Activated T-cell treated with anti-CD3 and anti-CD28 coated beads, Interleukin-2, amount 50 U/mL, for 48 hours (primary cell): ENCODE results near the gene TYMP.
"Not testable (repeated sequence)": the region's sequence is repeated elsewhere in the genome, so short reads cannot be mapped to it uniquely, and the experiment has no call there.

Experiments used
- DNase-seq, 2 experiments: peaks; one replicate each; pipeline ENCODE4 v3.0.0-alpha.2; 2020

TYMP gene

DNA sequence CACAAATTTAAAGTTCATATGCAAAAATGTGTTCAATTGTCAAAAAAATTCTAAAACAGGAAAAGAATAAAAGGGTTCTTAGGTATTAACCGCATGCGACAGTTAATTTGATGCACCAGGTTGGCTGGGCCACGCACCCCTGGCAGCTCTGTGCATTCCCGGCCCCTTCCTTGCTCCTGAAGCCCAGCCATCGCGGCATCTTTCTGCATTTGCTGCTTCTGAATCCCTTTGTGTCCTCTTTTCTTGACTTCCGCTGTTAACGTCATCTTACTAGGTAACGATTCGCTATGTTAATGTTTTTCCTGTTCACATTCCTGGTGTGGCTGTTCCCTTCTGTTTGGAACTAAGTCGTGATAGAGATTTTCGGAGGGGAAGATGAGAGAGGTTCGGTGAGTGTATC lies 8.0 kb upstream of the TYMP start:
- DNase-seq: no peak

DNA sequence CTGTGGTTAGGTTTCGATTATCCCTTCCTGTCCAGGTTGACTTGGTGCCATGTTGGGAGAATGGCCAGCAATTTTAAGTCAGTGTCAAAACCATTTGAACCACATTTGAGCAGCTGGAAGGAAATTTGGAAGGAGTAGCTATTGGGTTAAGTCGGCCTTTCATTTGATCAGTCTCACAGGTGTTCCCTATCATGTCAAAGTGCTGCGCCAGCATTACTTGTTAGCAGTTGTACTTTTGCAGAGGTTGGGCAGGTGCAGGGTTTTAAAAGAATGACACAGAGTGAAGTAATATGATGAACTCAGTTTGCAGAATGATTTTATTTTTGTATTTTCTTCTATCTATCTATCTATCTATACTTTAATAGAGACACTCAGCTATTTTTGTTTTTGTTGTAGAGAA lies 6.4 kb upstream of the TYMP start:
- no peak for DNase-seq

DNA sequence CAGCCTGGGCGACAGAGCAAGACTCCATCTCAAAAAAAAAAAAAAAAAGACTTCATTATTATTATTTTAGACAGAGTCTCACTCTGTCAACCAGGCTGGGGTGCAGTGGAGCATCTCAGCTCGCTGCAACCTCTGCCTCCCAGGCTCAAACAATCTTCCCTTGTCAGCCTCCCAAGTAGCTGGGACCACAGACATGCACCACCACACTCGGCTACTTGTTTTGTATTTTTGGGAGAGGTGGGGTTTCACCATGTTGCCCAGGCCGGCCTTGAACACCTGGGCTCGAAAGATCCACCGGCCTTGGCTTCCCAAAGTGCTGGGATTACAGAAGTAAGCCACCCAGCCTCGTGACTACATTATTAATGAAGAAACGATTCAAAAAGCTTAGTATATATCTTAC lies 5.3 kb upstream of the TYMP start:
- no peak for DNase-seq

DNA sequence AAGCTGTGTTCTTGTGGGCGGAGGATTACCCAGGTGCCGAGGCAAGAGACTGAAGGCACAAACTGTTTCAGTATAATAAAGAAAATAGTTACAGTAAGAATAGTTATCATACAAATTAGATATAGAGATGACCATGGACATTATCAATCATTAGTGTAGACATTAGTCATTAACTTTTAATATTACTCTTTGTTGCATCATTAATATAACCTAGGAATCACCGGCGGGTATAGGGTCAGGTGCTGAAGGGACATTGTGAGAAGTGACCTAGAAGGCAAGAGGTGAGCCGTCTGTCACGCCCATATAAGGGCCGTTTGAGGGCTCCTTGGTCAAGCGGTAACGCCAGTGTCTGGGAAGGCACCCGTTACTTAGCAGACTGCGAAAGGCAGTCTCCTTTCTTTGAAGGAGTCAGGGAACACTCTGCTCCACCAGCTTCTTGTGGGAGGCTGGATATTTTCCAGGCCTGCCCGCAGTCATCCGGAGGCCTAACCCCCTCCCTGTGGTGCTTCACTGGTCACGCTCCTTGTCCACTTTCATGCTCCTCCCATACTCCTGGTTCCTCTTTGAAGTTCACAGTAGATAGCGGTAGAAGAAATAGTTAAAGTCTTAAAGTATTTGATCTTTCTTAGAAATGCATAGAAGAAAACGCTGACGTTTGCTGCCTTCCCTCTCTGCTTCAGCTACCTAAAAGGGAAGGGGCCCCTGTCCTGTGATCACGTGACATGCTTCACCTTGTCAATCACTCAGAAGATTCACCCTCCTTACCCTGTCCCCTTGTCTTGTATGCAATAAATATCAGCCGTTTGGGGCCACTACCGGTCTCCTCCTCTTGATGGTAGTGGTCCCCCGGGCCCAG lies 4.3 kb upstream of the TYMP start:
- not testable (repeated sequence) for DNase-seq

DNA sequence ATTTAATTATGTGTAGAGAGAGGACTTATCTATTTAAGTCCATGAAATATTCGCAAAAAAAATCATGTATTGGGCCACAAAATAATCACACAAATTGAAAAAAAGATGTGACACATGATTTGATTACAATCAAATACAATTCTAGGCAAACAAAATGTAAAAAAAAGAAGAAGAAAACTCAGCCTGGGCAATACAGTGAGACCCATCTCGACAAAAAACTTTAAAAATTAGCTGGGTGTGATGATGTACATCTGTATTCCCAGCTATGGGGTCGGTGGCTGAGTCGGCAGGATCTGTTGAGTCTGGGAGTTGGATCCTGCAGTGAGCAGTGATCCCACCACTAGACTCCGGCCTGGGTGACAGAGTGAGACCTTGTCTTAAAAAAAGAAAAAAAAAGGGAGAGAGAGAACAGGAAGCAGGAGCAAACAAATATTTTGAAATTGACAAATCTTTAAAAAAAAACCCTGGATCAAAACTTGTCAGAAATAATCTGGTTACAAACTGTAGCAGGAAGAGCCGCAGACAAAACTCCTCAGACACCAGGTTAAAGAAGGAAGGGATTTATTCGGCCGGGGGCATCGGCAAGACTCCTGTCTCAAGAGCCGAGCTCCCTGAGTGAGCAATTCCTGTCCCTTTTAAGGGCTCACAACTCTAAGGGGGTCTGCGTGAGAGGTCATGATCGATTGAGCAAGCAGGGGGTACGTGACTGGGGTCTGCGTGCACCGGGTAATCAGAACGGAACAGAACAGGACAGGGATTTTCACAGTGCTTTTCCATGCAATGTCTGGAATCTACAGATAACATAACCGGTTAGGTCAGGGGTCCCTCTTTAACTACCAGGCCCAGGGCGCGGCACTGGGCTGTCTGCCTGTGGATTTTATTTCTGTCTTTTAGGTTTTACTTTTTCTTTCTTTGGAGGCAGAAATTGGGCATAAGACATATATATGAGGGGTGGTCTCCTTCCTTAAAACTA lies 3.3 kb upstream of the TYMP start:
- DNase-seq: no peak

DNA sequence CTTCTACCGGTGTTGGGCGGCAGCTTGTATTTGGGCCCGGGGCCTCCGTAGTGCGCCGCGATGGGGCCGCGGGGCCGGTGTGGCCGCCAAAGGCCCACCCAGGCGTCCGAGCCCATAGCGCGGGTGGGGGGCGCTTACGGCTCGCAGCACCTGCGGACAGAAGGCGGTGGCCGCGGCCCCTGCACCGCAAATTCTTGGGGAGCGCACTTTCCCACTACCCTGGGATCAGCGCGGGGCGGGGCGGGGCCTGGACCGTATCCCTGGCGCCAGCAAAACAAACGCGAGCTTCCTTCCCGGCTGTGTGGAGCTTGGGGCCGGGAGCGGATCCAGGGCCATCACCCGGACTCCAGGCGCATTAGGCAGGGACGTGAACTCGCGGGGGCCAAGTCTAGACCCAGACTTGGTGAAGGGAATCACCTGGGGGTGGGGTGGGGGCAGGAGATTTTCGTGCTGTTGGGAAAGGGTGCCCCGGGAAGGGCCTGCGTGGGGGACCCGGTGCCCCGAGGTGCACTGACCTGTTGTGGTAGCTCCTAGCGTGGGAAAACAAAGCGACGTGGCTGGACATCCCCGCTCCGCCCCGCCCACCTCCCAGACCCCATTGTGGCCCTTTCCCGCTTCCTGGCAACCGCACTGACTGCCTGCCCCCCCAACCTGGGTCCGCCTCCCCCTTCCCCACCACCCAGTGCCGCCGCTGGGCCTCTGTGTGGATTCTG lies 2.3 kb upstream of the TYMP start:
- DNase-seq: no peak

DNA sequence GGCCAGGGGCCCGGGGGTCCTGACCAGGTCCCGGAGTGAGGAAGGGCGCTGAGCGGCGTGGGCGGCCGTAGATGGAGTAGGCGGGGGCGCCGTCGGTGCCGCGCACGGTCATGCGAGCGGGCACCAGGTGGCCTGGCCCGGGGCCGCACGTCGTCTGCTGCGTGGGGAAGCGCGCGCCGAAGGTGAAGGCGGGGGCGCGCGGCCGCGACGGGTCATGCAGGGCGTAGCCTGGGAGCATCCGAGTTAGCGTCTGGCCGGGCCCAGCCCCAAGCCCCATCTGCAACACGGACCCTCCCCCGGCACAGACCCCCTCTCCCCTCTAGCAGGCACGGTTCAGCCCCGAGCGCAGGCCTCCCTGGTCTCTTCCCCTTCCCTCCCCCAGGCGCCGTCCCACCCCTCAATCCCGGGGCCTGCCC lies 1.7 kb upstream of the TYMP start:
- peak in 1 of 2 experiments; percentile 84 for DNase-seq

DNA sequence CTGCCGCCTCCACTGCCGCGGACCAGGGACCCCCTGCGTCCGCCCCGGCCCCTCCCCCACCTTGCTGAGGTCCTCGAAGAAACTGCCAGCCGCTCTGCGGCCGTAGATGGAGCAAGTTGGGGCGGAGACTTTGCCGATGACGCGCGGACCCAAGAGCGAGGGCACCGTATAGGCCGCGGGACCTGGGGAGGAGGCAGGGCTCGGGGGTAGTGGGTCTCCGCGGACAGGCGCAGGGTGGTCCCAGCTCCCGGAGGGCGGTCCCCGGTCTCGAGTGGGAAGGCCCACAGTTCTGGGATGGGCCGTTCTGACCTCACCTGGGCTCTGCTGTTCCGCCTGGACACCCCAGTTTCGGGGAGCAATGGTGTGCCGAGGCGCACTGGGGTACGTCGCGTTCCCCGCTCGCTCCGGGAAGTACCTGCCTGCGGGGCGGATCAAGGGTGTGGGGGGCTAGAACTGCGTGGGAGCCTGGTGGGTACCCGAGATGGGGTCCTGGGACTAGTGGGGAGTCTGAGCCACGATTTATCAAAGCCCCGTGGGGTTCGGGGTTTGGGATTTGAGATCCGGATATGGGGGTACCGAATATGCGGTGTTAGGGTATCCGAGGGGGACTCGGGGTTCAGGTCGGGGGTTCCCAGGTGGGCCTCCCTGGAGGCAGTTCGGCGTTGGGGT lies 1.2 kb upstream of the TYMP start:
- DNase-seq: peak; percentile 88 to 90

DNA sequence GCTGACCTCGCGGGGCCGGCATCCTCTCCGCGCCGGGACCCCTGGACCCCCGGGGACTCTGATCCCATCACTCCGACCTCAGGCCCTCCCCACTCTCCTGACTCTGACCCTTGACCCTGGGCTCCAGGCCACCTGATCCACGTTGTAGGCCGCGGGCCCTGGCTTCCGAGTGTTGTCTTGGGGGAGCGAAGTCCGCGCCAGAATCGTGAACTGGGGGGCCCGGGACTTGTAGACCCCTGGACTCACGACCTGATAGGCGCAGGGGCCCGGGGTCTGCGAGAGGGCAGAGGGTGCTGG lies 716 bp upstream of the TYMP start:
- no peak for DNase-seq

DNA sequence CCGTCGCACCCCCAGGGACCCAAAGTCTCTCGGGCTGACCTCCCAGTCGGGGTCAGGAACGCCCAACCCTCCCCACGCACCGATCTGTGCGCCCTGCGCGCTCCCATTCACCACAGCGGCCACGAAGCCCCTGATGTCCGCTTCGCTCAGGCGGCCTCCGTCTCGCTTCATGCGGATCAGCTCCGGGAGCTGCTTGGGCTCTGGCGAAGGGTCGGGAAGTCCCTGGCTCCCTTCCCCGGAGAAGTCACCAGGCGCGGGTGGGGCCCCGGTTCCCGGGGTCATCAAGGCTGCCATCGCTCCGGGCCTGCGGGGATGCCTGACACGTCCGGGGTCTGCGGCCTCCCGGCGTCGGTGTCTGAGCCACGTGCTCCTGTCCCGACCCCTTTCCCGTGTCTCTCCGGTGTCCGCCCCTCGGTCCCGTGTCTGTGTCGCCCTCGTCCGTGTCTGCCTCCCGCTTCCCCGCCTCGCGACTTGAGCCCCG lies 356 bp downstream of the TYMP start:
- DNase-seq: no peak

DNA sequence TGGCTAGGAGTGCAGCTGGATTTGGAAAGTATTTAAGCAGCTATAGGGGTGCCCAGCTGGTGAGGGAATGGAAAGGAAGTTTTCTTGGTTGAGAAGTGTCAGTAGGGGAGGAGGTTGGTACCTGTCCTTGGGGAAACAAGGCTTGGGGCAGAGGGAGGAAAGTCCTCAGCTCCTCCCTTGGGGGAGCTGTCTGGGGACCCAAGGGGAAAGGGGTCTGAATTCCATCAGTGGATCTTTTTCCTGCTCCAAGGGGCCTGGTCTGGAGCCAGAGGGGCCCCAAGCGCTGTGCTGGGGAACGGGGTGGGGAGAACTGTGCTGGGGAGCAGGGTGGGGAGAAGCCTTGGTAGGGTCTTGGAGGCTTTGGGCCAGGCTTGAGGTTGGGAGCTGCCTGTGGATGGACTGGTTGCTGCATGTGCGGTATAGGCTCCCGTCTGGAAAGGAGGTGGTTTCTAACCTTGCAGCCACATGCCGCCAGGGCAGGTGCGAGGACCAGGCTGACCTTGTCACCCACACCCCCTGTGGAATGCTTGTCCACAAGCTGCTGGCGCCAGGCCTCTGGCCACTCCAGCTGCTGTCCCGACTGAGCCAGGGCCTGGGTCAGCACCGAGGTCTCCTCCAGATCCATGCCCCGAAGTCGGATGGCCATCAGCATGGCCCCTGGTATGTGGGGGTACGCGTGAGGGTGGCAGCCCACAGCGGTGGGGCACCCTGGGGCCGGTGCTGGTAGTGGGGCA lies 963 bp downstream of the TYMP start:
- DNase-seq: peak; percentile 34 to 45

DNA sequence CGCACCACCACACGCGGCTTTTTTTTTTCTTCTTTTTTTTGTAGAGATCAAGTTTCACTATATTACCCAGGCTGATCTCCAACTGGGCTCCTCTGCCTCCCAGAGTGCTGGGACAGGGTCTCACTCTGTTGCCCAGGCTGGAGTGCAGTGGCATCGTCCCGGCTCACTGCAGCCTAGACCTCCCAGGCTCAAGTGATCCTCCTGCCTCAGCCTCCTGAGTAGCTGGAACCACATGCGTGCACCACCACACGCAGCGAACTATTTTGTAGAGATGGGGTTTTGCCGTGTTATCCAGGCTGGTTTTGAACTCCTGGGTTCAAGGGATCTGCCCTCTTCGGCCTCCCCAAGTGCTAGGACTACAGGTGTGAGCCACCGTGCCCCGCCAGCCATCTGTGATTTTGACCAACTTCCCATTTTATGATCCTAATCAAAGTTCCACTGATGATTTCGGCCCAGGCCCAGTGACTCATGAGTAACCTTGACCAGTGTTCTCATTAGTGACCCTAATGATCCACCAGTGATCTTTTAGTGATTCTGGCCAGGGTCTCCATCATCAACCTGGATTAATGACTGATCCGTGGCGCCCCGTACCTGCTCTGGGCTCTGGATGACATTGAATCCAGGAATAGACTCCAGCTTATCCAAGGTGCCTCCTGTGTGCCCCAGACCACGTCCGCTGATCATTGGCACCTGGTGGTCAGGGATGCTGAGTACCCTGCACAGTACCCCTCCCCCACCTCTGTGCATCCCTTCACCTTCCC lies 1.7 kb downstream of the TYMP start:
- DNase-seq: no peak

DNA sequence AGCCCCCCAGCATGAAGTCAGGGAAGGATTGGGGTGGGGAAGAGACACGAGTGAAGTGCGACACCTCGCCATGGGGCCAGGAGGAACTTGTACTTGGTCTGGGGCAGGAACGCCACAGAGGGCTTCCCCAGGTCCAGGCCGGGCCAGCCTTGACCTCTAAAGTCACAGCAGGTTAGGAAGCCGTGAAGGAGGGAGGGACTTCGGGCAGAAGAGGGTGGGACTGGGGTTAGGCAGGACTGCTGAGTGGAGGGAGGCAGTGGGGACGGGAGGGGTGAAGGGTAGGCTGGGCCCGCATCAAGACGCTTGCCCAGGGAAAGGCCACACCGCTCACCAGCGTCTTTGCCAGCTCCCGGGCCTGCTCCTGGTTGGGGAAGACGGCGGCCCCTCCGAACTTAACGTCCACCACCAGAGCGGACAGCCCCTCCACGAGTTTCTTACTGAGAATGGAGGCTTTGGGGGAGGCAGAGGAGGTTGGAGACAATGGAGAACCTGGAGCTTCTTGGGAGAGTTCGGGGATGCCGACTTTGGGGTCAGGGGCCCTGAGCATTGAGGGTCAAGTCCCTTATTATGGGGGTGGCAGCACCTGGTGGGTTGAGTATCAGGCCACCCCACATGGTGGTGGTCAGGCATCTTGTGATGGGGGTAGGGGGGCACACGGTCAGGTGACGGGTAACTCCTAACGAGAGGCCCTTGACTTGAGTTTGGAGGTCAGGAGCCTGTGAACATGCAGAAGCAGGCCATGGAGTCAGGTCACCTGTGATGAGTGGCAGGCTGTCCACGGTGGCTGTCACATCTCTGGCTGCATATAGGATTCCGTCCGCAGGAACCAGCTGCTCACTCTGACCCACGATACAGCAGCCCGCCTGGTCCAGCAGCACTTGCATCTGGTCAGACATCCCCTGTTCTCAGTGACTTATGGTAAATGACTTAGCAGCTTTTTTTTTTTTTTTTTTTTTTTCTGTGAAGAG lies 2.7 kb downstream of the TYMP start:
- peak; percentile 73 to 78 for DNase-seq

DNA sequence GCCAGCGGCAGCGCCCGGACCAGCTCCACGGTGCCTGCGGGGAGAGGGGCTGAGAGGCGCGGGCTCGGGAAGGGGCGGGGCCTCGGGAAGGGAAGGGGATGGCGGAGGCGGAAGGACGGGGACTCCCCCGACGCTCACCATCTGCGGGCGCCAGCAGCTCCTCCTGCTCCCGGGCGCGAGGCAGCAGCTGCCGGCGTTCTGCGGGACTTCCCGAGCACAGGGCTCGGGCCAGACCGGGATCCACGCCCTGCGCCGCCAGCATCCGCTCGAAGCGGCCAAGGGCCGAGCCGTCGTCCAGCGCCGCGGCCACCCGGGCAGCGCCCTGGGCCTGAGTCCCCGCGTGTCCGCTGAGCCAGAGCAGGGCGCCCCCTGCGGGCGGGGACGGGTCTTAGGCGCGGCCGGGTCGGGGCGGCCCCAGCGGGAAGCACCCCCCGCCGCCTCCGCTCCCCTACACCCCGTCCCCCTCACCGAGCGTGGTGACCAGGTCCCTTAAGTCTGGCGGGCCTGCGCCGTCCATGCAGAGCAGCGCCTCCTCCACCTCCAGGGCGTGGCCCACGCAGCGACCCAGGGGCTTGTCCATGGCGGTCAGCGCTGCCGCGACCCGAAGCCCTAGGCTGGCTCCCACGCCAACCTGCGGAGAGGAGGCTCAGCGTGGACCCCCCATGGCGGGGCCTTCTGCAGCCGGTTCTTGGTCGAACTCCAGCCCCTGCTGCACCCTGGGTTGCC lies 3.5 kb downstream of the TYMP start:
- DNase-seq: peak; percentile 91 to 92

DNA sequence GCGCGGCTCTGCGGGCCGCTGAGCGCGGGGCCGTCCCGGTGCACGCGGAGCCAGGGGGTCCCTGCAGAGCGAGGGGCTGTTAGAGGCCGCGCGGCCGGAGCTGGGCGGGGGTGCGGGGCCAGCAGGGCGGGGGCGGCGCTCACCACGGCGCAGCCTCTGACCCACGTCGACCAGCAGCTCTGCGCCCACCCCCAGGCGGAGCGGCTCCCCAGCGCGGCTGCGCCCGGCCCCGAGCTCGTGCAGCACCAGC lies 4.0 kb downstream of the TYMP start:
- DNase-seq: no peak

DNA sequence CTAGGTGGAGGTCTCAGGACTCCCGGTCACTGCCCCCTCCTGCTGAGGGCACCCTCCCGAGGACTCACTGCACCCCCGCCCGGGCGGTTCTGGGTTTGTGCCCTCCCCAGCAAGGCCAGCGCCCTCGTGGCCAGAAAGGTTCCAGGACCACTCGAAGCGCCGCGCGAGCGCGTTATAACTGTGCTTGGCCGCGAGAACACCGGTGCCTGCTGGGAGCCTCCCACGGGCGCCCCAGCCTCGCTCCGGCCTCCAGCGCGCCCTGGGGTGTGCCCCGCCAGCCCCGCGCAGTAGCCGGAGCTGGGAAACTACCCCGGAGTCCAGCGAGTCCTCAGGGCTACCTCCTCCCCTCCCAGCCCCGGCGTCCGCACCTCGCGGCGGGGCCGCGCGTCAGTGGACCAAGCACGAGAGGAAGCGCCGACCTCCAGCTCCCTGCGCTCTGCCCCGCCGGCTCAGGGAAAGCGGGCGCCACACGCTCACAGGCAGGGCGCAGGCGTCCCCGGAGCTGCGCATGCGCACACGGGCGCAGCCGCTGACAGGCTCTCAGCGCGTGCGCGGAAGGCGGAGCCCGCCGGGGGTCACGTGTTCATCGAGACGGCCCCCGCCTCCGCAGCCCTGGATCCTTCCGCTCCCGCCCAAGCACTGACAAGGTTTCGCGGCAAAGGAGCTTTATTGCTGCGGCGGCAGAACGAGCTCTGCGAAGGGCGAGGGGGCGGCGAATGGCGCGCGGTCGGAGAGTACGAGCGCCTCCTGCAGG lies 4.5 kb downstream of the TYMP start, which contains the start of gene SCO2:
Gene SCO2, minus strand, starts transcription at position 495 of the 754 bp plus-strand sequence. CDS start 1,187 bp downstream, outside the sequence.
- DNase-seq: peak; percentile 97 to 98

DNA sequence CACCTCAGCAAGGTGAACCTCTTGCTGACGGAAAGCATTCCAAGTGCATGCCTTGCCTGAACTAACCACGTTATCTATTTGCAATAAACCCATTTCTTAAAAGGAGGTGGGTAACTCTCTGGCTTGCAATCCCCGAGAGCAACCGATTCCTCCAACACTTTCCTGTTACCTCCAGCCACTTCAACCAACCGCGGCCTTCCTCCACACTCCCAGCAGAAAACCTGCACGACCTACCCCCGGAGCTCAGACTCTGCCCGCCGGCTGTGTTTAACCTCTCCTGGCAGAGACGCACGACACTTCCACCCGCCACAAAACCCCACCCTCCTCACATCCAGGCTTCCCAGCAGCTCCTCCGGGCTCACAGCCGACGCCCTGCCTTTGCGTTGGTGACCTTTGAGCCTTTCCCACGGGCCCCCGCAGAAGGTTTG lies 5.1 kb downstream of the TYMP start:
- DNase-seq: peak; percentile 40 to 49
